ENCODE results near the gene PLCH1. TPM values are rescaled to one million over a fixed set of nuclear protein-coding genes. Genes with fewer than 3 reads are reported as not detected.

PLCH1 gene
- total RNA-seq, 1 experiment from 2014 or later = 8.9 TPM

GRCh38 chr3:155553326-155553725 is 191.5 kb downstream of the PLCH1 start:
- DNase-seq (ENCODE audit: low spot score) (no peak), ATAC-seq (no peak)
- no peaks in the 10 kb centered on the region for H3K27me3 Mint-ChIP-seq (ENCODE audit: low read depth)
- no peaks in the 10 kb centered on the region for H3K9me3 Mint-ChIP-seq
- H3K27ac Mint-ChIP-seq = no peak overlapping the region
- ChIA-PET POLR2A (no interaction called here), CTCF (interaction anchor here (1.0 kb wide), 1 partner anchor 149 kb away, joined by 3 read pairs; no protein-coding TSS in a partner anchor)
- H3K4me3 Mint-ChIP-seq = no peak overlapping the region
- TF ChIP-seq GABPB1 (CRISPR knock-in tag; IDR thresholded peaks at IDR 0.05) (no peak), ATF6 (CRISPR knock-in tag; IDR thresholded peaks at IDR 0.05) (no peak), JUN (CRISPR knock-in tag; IDR thresholded peaks at IDR 0.05) (no peak), ZNF121 (CRISPR knock-in tag; IDR thresholded peaks at IDR 0.05) (no peak), ETV6 (CRISPR knock-in tag; IDR thresholded peaks at IDR 0.05) (no peak), TEAD4 (CRISPR knock-in tag; IDR thresholded peaks at IDR 0.05) (no peak)
- TF ChIP-seq, protein P1, sequence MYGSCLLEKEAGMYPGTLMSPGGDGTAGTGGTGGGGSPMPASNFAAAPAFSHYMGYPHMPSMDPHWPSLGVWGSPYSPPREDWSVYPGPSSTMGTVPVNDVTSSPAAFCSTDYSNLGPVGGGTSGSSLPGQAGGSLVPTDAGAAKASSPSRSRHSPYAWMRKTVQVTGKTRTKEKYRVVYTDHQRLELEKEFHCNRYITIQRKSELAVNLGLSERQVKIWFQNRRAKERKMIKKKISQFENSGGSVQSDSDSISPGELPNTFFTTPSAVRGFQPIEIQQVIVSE (CRISPR knock-in tag; IDR thresholded peaks at IDR 0.05; ENCODE audit: borderline replicate concordance) = no peak
- no peaks in the 10 kb centered on the region for H3K4me1 Mint-ChIP-seq
- peaks cover 5% of the 10 kb centered on the region for H3K36me3 Mint-ChIP-seq

- no peak for DNase-seq (ENCODE audit: low spot score)
- Mint-ChIP-seq H3K4me3 (no peak overlapping the region), H3K27me3 (ENCODE audit: low read depth) (no peaks in the 10 kb centered on the region), H3K4me1 (no peaks in the 10 kb centered on the region), H3K9me3 (0 out of 2 replicates have a peak, but pooled peaks cover 6% of the 10 kb centered on the region), H3K36me3 (peaks cover 12% of the 10 kb centered on the region), H3K27ac (no peak overlapping the region)
- ATAC-seq = no peak
- ChIA-PET CTCF (no interaction called here), POLR2A (no interaction called here)
- no peak for TF ChIP-seq FOXK1 (CRISPR knock-in tag; IDR thresholded peaks at IDR 0.05)
- TF ChIP-seq ZNF121 (CRISPR knock-in tag; IDR thresholded peaks at IDR 0.05) = no peak
- TF ChIP-seq KAT7 (CRISPR knock-in tag; IDR thresholded peaks at IDR 0.05; ENCODE audit: borderline replicate concordance) = no peak
- TF ChIP-seq CBFB (CRISPR knock-in tag; IDR thresholded peaks at IDR 0.05; ENCODE audit: low read depth) = no peak
- TF ChIP-seq NR1H2 (CRISPR knock-in tag; IDR thresholded peaks at IDR 0.05) = no peak
- no peak for TF ChIP-seq CREB1 (CRISPR knock-in tag; IDR thresholded peaks at IDR 0.05)
- no peak for TF ChIP-seq ZNF423 (CRISPR knock-in tag; IDR thresholded peaks at IDR 0.05)
- no peak for TF ChIP-seq SOX15 (CRISPR knock-in tag; IDR thresholded peaks at IDR 0.05)
- TF ChIP-seq, protein P2, sequence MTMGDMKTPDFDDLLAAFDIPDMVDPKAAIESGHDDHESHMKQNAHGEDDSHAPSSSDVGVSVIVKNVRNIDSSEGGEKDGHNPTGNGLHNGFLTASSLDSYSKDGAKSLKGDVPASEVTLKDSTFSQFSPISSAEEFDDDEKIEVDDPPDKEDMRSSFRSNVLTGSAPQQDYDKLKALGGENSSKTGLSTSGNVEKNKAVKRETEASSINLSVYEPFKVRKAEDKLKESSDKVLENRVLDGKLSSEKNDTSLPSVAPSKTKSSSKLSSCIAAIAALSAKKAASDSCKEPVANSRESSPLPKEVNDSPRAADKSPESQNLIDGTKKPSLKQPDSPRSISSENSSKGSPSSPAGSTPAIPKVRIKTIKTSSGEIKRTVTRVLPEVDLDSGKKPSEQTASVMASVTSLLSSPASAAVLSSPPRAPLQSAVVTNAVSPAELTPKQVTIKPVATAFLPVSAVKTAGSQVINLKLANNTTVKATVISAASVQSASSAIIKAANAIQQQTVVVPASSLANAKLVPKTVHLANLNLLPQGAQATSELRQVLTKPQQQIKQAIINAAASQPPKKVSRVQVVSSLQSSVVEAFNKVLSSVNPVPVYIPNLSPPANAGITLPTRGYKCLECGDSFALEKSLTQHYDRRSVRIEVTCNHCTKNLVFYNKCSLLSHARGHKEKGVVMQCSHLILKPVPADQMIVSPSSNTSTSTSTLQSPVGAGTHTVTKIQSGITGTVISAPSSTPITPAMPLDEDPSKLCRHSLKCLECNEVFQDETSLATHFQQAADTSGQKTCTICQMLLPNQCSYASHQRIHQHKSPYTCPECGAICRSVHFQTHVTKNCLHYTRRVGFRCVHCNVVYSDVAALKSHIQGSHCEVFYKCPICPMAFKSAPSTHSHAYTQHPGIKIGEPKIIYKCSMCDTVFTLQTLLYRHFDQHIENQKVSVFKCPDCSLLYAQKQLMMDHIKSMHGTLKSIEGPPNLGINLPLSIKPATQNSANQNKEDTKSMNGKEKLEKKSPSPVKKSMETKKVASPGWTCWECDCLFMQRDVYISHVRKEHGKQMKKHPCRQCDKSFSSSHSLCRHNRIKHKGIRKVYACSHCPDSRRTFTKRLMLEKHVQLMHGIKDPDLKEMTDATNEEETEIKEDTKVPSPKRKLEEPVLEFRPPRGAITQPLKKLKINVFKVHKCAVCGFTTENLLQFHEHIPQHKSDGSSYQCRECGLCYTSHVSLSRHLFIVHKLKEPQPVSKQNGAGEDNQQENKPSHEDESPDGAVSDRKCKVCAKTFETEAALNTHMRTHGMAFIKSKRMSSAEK (CRISPR knock-in tag; IDR thresholded peaks at IDR 0.05; ENCODE audit: borderline replicate concordance) = no peak
- TF ChIP-seq ATF1 (CRISPR knock-in tag; IDR thresholded peaks at IDR 0.05) = no peak
- TF ChIP-seq, protein P3, sequence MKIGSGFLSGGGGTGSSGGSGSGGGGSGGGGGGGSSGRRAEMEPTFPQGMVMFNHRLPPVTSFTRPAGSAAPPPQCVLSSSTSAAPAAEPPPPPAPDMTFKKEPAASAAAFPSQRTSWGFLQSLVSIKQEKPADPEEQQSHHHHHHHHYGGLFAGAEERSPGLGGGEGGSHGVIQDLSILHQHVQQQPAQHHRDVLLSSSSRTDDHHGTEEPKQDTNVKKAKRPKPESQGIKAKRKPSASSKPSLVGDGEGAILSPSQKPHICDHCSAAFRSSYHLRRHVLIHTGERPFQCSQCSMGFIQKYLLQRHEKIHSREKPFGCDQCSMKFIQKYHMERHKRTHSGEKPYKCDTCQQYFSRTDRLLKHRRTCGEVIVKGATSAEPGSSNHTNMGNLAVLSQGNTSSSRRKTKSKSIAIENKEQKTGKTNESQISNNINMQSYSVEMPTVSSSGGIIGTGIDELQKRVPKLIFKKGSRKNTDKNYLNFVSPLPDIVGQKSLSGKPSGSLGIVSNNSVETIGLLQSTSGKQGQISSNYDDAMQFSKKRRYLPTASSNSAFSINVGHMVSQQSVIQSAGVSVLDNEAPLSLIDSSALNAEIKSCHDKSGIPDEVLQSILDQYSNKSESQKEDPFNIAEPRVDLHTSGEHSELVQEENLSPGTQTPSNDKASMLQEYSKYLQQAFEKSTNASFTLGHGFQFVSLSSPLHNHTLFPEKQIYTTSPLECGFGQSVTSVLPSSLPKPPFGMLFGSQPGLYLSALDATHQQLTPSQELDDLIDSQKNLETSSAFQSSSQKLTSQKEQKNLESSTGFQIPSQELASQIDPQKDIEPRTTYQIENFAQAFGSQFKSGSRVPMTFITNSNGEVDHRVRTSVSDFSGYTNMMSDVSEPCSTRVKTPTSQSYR (CRISPR knock-in tag; IDR thresholded peaks at IDR 0.05) = no peak
- TF ChIP-seq, protein P4, sequence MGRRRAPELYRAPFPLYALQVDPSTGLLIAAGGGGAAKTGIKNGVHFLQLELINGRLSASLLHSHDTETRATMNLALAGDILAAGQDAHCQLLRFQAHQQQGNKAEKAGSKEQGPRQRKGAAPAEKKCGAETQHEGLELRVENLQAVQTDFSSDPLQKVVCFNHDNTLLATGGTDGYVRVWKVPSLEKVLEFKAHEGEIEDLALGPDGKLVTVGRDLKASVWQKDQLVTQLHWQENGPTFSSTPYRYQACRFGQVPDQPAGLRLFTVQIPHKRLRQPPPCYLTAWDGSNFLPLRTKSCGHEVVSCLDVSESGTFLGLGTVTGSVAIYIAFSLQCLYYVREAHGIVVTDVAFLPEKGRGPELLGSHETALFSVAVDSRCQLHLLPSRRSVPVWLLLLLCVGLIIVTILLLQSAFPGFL (CRISPR knock-in tag; IDR thresholded peaks at IDR 0.05; ENCODE audit: borderline replicate concordance) = no peak
- no peak for TF ChIP-seq ZNF232 (CRISPR knock-in tag; IDR thresholded peaks at IDR 0.05)
- TF ChIP-seq MAX (CRISPR knock-in tag; IDR thresholded peaks at IDR 0.05) = no peak
- no peak for TF ChIP-seq GTF2I (CRISPR knock-in tag; conservative IDR thresholded peaks at IDR 0.05)
- TF ChIP-seq, protein P5, sequence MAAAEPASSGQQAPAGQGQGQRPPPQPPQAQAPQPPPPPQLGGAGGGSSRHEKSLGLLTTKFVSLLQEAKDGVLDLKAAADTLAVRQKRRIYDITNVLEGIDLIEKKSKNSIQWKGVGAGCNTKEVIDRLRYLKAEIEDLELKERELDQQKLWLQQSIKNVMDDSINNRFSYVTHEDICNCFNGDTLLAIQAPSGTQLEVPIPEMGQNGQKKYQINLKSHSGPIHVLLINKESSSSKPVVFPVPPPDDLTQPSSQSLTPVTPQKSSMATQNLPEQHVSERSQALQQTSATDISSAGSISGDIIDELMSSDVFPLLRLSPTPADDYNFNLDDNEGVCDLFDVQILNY (CRISPR knock-in tag; IDR thresholded peaks at IDR 0.05) = no peak
Observed at GRCh38 chr3:155550391-155550790, 194.5 kb downstream of the PLCH1 start.
